GM18505 (cell line): ENCODE measurements around the gene PCDH15.

Experiments
- ATAC-seq: cut with Tn5 transposase; IDR thresholded peaks from one replicate; pipeline ENCODE4 v1.9.1; 2021; ENCODE audit not compliant: unreplicated experiment
- POLR2A ChIP-seq: IDR thresholded peaks from 4 replicates; pipeline ENCODE4 v1.6.1; 2011; ENCODE audit warnings: borderline replicate concordance; ENCODE audit not compliant: insufficient read depth, insufficient read length; ENCODE audit errors: extremely low read depth

PCDH15 gene

GRCh38 chr10:53839440-53840039, 961.5 kb downstream of the PCDH15 start:
- no peak for ATAC-seq
- no peak for TF ChIP-seq POLR2A

- no peak for ATAC-seq
- no peak for TF ChIP-seq POLR2A
Observed at GRCh38 chr10:53836638-53837037, 964.4 kb downstream of the PCDH15 start.

GRCh38 chr10:53833908-53834307, 967.1 kb downstream of the PCDH15 start:
- no peak for TF ChIP-seq POLR2A
- ATAC-seq: no peak

GRCh38 chr10:53827261-53827660, 973.8 kb downstream of the PCDH15 start:
- TF ChIP-seq POLR2A: no peak
- ATAC-seq: no peak

- no peak for ATAC-seq
- TF ChIP-seq POLR2A: no peak
Observed at GRCh38 chr10:53808677-53809372, 992.2 kb downstream of the PCDH15 start.

GRCh38 chr10:53786236-53786900, 1014.7 kb downstream of the PCDH15 start:
- ATAC-seq: no peak
- TF ChIP-seq POLR2A: no peak

GRCh38 chr10:53771701-53772100, 1029.3 kb downstream of the PCDH15 start:
- no peak for TF ChIP-seq POLR2A
- ATAC-seq: no peak

- TF ChIP-seq POLR2A: no peak
- no peak for ATAC-seq
Observed at GRCh38 chr10:53770903-53771302, 1030.1 kb downstream of the PCDH15 start.

- TF ChIP-seq POLR2A: no peak
- no peak for ATAC-seq
Observed at GRCh38 chr10:53765311-53765710, 1035.7 kb downstream of the PCDH15 start.

GRCh38 chr10:53754596-53755250, 1046.3 kb downstream of the PCDH15 start:
- no peak for ATAC-seq
- no peak for TF ChIP-seq POLR2A
